AG09319 (cell line): ENCODE results near the gene CUL7.

Experiments used
- DNase-seq: peaks from one replicate; pipeline ENCODE4 v3.0.0-alpha.2; 2010; ENCODE audit warnings: low read depth; ENCODE audit errors: extremely low read depth
- CTCF ChIP-seq: IDR thresholded peaks from 2 replicates; pipeline ENCODE4 v1.5.1; 2011; ENCODE audit warnings: low read depth, mild to moderate bottlenecking, inconsistent platforms, low read length, moderate library complexity

Gene CUL7

GRCh38 chr6:43033496-43034189 is 20.0 kb downstream of the CUL7 start:
- TF ChIP-seq CTCF, result no peak
- no peak for DNase-seq

- DNase-seq, result no peak
- no peak for TF ChIP-seq CTCF
Observed at GRCh38 chr6:43032326-43032725, 21.3 kb downstream of the CUL7 start.

- DNase-seq, result no peak
- TF ChIP-seq CTCF, result no peak
Observed at GRCh38 chr6:43029120-43029519, 24.5 kb downstream of the CUL7 start.

DNA sequence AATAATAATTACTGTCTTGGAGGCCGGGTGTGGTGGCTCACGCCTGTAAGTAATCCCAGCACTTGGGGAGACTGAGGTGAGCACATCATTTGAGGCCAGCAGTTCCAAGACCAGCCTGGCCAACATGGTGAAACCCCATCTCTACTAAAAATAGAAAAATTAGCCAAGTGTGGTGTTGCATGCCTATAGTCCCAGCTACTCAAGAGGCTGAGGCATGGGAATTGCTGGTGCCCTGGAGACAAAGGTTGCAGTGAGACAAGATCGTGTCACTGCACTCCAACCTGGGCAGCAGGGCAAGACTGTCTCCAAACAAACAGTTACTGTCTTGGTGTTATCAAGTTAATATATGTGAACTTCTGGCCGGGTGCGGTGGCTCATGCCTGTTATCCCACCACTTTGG is 27.3 kb downstream of the CUL7 start:
- no peak for TF ChIP-seq CTCF
- DNase-seq, result no peak

DNA sequence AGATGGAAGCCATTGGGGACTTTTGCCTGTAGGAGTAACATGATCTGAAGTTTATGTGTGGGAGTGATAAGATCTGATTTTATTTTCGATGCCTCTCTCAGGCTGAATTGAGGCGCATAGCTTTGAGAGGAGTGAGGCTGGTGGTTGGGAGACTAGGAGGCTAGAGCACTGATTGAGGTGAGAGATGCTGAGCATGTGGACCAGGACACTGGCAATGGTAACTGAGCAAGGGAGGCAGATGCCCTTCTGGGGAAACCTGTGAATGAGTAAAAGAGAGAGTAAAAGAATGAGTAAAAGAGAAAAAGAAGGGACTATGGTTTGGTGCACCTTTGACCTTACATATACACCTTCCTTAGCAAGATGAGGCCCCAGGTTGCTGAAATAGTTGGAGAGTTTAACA is 29.2 kb downstream of the CUL7 start:
- TF ChIP-seq CTCF, result no peak
- no peak for DNase-seq

DNA sequence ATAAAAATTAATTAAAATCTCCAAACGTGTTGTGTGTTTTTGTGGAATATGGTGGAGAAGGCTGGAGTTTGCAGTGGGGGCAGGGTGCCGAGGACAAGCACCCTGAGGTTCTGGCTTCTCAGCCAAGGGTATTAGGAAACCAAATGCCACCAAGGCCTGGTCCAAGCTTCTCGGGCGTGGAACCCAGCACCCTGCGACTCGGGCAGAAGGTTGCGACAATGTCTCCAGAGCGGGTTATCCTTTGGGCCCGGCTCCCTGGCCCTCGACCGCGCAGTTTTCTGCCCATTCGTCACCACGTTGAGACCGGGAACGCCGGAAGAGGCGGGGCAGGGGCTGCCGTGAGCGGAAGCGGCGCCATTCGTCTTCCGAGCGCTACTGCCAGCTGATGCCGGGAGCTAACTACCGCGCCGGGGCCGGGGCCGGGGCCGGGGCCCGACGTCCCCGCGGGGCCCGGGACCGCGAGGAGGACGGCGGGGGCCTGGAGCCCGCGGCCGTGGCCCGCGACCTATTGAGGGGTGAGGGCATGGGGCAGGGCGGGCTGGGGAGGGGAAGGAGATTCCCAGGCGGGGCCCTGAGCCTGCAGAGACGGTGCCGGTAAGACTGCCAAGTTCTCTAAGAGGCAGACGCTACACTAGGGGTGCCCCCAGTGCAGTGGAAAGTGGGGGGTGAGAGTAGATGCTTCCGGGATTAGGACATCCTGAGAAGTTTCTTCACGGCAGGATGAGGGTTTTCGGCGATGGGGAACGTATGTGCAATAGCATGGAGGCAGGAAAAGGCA is 32.2 kb downstream of the CUL7 start, which contains the start of gene RRP36:
TSS of gene RRP36 (plus strand) at position 354 of the 778 bp plus-strand sequence. CDS start at position 386, 32 bp downstream.
- no peak for DNase-seq
- TF ChIP-seq CTCF, result no peak

GRCh38 chr6:43020847-43021246 is 32.8 kb downstream of the CUL7 start:
- no peak for DNase-seq
- TF ChIP-seq CTCF, result no peak
